HEK293T (cell line): ENCODE data around the gene SOX6.

Experiments
- ARNT ChIP-seq: fragments of 450-650 bp; IDR thresholded peaks from 2 replicates; pipeline ENCODE4 v1.6.1; 2017; ENCODE audit warnings: mild to moderate bottlenecking
- FOXA1 ChIP-seq: fragments of 450-650 bp; IDR thresholded peaks from 2 replicates; pipeline ENCODE4 v1.6.1; 2016; ENCODE audit warnings: mild to moderate bottlenecking
- HDGF ChIP-seq: fragments of 450-650 bp; IDR thresholded peaks from 2 replicates; pipeline ENCODE4 v1.6.1; 2017; ENCODE audit warnings: antibody characterized with exemption, borderline replicate concordance
- L3MBTL2 ChIP-seq: fragments of 450-650 bp; conservative IDR thresholded peaks from 2 replicates; pipeline ENCODE4 v1.6.1; 2016; ENCODE audit warnings: mild to moderate bottlenecking
- LEF1 ChIP-seq: fragments of 450-650 bp; IDR thresholded peaks from 2 replicates; pipeline ENCODE4 v1.6.1; 2017; ENCODE audit warnings: mild to moderate bottlenecking, borderline replicate concordance
- NFRKB ChIP-seq: fragments of 450-650 bp; IDR thresholded peaks from 2 replicates; pipeline ENCODE4 v1.6.1; 2016; ENCODE audit warnings: mild to moderate bottlenecking, moderate library complexity
- PKNOX1 ChIP-seq: fragments of 450-650 bp; IDR thresholded peaks from 2 replicates; pipeline ENCODE4 v1.6.1; 2016
- SUZ12 ChIP-seq: fragments of 450-650 bp; IDR thresholded peaks from 2 replicates; pipeline ENCODE4 v1.6.1; 2016; ENCODE audit warnings: mild to moderate bottlenecking

GRCh38 chr11:16114431-16114830, 241.9 kb downstream of the SOX6 start:
- TF ChIP-seq LEF1, result no peak
- no peak for TF ChIP-seq ARNT
- no peak for TF ChIP-seq HDGF
- no peak for TF ChIP-seq SUZ12
- no peak for TF ChIP-seq PKNOX1
- TF ChIP-seq L3MBTL2, result no peak
- TF ChIP-seq NFRKB, result no peak
- TF ChIP-seq FOXA1, result no peak
